GM19099 (cell line): Measurements from ENCODE around the gene ABI3BP.

Source experiments
- POLR2A ChIP-seq: IDR thresholded peaks from 3 replicates; pipeline ENCODE4 v1.6.1; 2011; ENCODE audit warnings: low read depth; ENCODE audit not compliant: insufficient read length; ENCODE audit errors: extremely low read depth

The ABI3BP gene

GRCh38 chr3:100761951-100762350 is 231.3 kb downstream of the ABI3BP start:
- no peak for TF ChIP-seq POLR2A

- no peak for TF ChIP-seq POLR2A
Observed at GRCh38 chr3:100761211-100761942, 231.8 kb downstream of the ABI3BP start.

- TF ChIP-seq POLR2A = no peak
Observed at GRCh38 chr3:100760377-100760776, 232.8 kb downstream of the ABI3BP start.

- TF ChIP-seq POLR2A = no peak
Observed at GRCh38 chr3:100759950-100760349, 233.3 kb downstream of the ABI3BP start.

GRCh38 chr3:100759159-100759558 is 234.1 kb downstream of the ABI3BP start:
- TF ChIP-seq POLR2A = no peak

GRCh38 chr3:100756441-100756840 is 236.8 kb downstream of the ABI3BP start:
- TF ChIP-seq POLR2A = no peak

GRCh38 chr3:100754563-100755334 is 238.5 kb downstream of the ABI3BP start:
- TF ChIP-seq POLR2A = no peak

- TF ChIP-seq POLR2A = no peak
Observed at GRCh38 chr3:100753846-100754245, 239.4 kb downstream of the ABI3BP start.

- TF ChIP-seq POLR2A = no peak
Observed at GRCh38 chr3:100748967-100749366, 244.3 kb downstream of the ABI3BP start.

- no peak for TF ChIP-seq POLR2A
Observed at GRCh38 chr3:100748220-100748619, 245.0 kb downstream of the ABI3BP start.

- no peak for TF ChIP-seq POLR2A
Observed at GRCh38 chr3:100746092-100746491, 247.1 kb downstream of the ABI3BP start.

GRCh38 chr3:100745617-100746016 is 247.6 kb downstream of the ABI3BP start:
- no peak for TF ChIP-seq POLR2A

GRCh38 chr3:100744671-100745070 is 248.6 kb downstream of the ABI3BP start:
- no peak for TF ChIP-seq POLR2A

GRCh38 chr3:100743535-100743934 is 249.7 kb downstream of the ABI3BP start:
- TF ChIP-seq POLR2A = no peak

GRCh38 chr3:100740207-100740606 is 253.0 kb downstream of the ABI3BP start:
- no peak for TF ChIP-seq POLR2A

- no peak for TF ChIP-seq POLR2A
Observed at GRCh38 chr3:100737334-100737733, 255.9 kb downstream of the ABI3BP start.
